CD4-positive, alpha-beta T cell treated with Interleukin-12 subunit alpha and Interleukin-12 subunit beta, for 1 hour (primary cell): Measurements from ENCODE around the gene ERC2.
"Not testable (repeated sequence)": the region's sequence is repeated elsewhere in the genome, so short reads cannot be mapped to it uniquely, and the experiment has no call there.

Experiments
- DNase-seq: peaks from one replicate; pipeline ENCODE4 v3.0.0-alpha.2; 2020

ERC2 gene

GRCh38 chr3:55860049-55860721 lies 608.1 kb downstream of the ERC2 start:
- DNase-seq = no peak

GRCh38 chr3:55859305-55859704 lies 609.0 kb downstream of the ERC2 start:
- DNase-seq = no peak

- no peak for DNase-seq
These were observed 609.5 kb downstream of the ERC2 start for GRCh38 chr3:55858727-55859126.

GRCh38 chr3:55858302-55858701 lies 610.0 kb downstream of the ERC2 start:
- no peak for DNase-seq

GRCh38 chr3:55857633-55858032 lies 610.6 kb downstream of the ERC2 start:
- no peak for DNase-seq

- no peak for DNase-seq
These were observed 613.0 kb downstream of the ERC2 start for GRCh38 chr3:55855311-55855710.

GRCh38 chr3:55854494-55854893 lies 613.8 kb downstream of the ERC2 start:
- DNase-seq = no peak

- DNase-seq = no peak
These were observed 615.9 kb downstream of the ERC2 start for GRCh38 chr3:55852326-55852725.

GRCh38 chr3:55842204-55842603 lies 626.1 kb downstream of the ERC2 start:
- DNase-seq = no peak

- not testable (repeated sequence) for DNase-seq
These were observed 636.4 kb downstream of the ERC2 start for GRCh38 chr3:55831876-55832275.

- no peak for DNase-seq
These were observed 639.6 kb downstream of the ERC2 start for GRCh38 chr3:55828712-55829111.

GRCh38 chr3:55827786-55828185 lies 640.5 kb downstream of the ERC2 start:
- DNase-seq = no peak

- no peak for DNase-seq
These were observed 641.4 kb downstream of the ERC2 start for GRCh38 chr3:55826731-55827496.

- no peak for DNase-seq
These were observed 642.2 kb downstream of the ERC2 start for GRCh38 chr3:55826097-55826496.

GRCh38 chr3:55824406-55824805 lies 643.9 kb downstream of the ERC2 start:
- no peak for DNase-seq

- no peak for DNase-seq
These were observed 644.4 kb downstream of the ERC2 start for GRCh38 chr3:55823829-55824228.

GRCh38 chr3:55823001-55823400 lies 645.3 kb downstream of the ERC2 start:
- no peak for DNase-seq

GRCh38 chr3:55819005-55819404 lies 649.3 kb downstream of the ERC2 start:
- no peak for DNase-seq

GRCh38 chr3:55818485-55818884 lies 649.8 kb downstream of the ERC2 start:
- no peak for DNase-seq

GRCh38 chr3:55816794-55817576 lies 651.3 kb downstream of the ERC2 start:
- no peak for DNase-seq

- no peak for DNase-seq
These were observed 653.0 kb downstream of the ERC2 start for GRCh38 chr3:55815262-55815661.

- DNase-seq = no peak
These were observed 654.8 kb downstream of the ERC2 start for GRCh38 chr3:55813268-55814097.
